K562 (cell line): ENCODE measurements around the gene CARD9. TPM values are rescaled to one million over a fixed set of nuclear protein-coding genes. Genes with fewer than 3 reads are reported as not detected.

Source experiments
- BCLAF1 ChIP-seq, 2 experiments: fragments of 450-650 bp in 1 of 2; IDR thresholded peaks; 2 replicates each; pipeline ENCODE4 v1.6.1; 2011 to 2017; ENCODE audit warnings: low read depth in 2 of 2, antibody characterized with exemption in 1 of 2, borderline replicate concordance in 1 of 2, low read length in 1 of 2, mild to moderate bottlenecking in 1 of 2, mixed read lengths in 1 of 2; ENCODE audit not compliant: control insufficient read depth in 1 of 2
- CXXC5 ChIP-seq: fragments of 250-450 bp; sonication (Bioruptor Pico); IDR thresholded peaks from 2 replicates; pipeline ENCODE4 v1.8.0; 2022; ENCODE audit warnings: inconsistent platforms, mild to moderate bottlenecking, moderate library complexity
- E2F5 ChIP-seq: sonication (generic); formaldehyde crosslinking; IDR thresholded peaks from 2 replicates; pipeline ENCODE4 v1.8.0; 2022; ENCODE audit warnings: mild to moderate bottlenecking, missing genetic modification reagents
- EGR1 ChIP-seq: fragments of 450-650 bp; conservative IDR thresholded peaks from 2 replicates; pipeline ENCODE4 v1.6.1; 2017; ENCODE audit warnings: mild to moderate bottlenecking
- ELK1 ChIP-seq: sonication (generic); formaldehyde crosslinking; IDR thresholded peaks from 2 replicates; pipeline ENCODE4 v1.8.1; 2022; ENCODE audit warnings: missing genetic modification reagents
- FOXK2 ChIP-seq, 2 experiments: fragments of 450-650 bp; IDR thresholded peaks in 1 of 2; conservative IDR thresholded peaks in 1 of 2; 2 replicates each; pipeline ENCODE4 v1.6.1; 2016; ENCODE audit warnings: low read depth in 2 of 2, mild to moderate bottlenecking in 1 of 2
- HCFC1 ChIP-seq: IDR thresholded peaks from 2 replicates; pipeline ENCODE4 v1.6.1; 2012; ENCODE audit warnings: low read depth, low read length, improper control_type of control experiment
- HMGN3 ChIP-seq: IDR thresholded peaks from 2 replicates; pipeline ENCODE4 v1.6.1; 2011; ENCODE audit warnings: borderline replicate concordance, low read depth, mild to moderate bottlenecking, mixed read lengths, low read length; ENCODE audit not compliant: insufficient read length; ENCODE audit errors: extremely low read depth
- RB1 ChIP-seq: fragments of 450-650 bp; IDR thresholded peaks from 2 replicates; pipeline ENCODE4 v1.6.1; 2017; ENCODE audit warnings: low read depth, mild to moderate bottlenecking
- SFPQ ChIP-seq: fragments of 200-400 bp; formaldehyde crosslinking; IDR thresholded peaks from 2 replicates; pipeline ENCODE4 v1.6.1; 2017; ENCODE audit warnings: mild to moderate bottlenecking, low read depth, low read length, moderate library complexity
- SREBF1 ChIP-seq: fragments of 150-350 bp; IDR thresholded peaks from 2 replicates; pipeline ENCODE4 v1.6.1; 2014; ENCODE audit warnings: antibody characterized with exemption, low read depth, low read length, borderline replicate concordance
- SRSF7 ChIP-seq: fragments of 200-400 bp; formaldehyde crosslinking; optimal IDR thresholded peaks from 2 replicates; pipeline ENCODE3; 2017; ENCODE audit warnings: mild to moderate bottlenecking, low read depth, low read length
- STAT5A ChIP-seq: IDR thresholded peaks from 2 replicates; pipeline ENCODE4 v1.6.1; 2012; ENCODE audit warnings: low read length, inconsistent platforms, borderline replicate concordance
- TAF1 ChIP-seq: IDR thresholded peaks from 2 replicates; pipeline ENCODE4 v1.6.1; 2011; ENCODE audit warnings: mild to moderate bottlenecking, low read length, moderate library complexity; ENCODE audit not compliant: insufficient read depth, control insufficient read depth, severe bottlenecking; ENCODE audit errors: extremely low read depth
- THRAP3 ChIP-seq: fragments of 450-650 bp; IDR thresholded peaks from 2 replicates; pipeline ENCODE4 v1.6.1; 2016; ENCODE audit warnings: mild to moderate bottlenecking, inconsistent platforms, borderline replicate concordance
- YY1 ChIP-seq, 3 experiments: IDR thresholded peaks; 2 replicates each; pipeline ENCODE4 v1.6.1; 2011; ENCODE audit warnings: low read length in 2 of 3, mild to moderate bottlenecking in 2 of 3, moderate library complexity in 2 of 3, borderline replicate concordance in 1 of 3, control low read depth in 1 of 3, low read depth in 1 of 3; ENCODE audit not compliant: insufficient read depth in 3 of 3, insufficient replicate concordance in 2 of 3, control insufficient read depth in 1 of 3, insufficient read length in 1 of 3; ENCODE audit errors: extremely low read depth in 1 of 3
- ZEB2 ChIP-seq: fragments of 450-650 bp; IDR thresholded peaks from 2 replicates; pipeline ENCODE4 v1.6.1; 2016
- ZNF263 ChIP-seq: sonication (generic); formaldehyde crosslinking; IDR thresholded peaks from 2 replicates; pipeline ENCODE4 v1.8.0; 2022; ENCODE audit warnings: mild to moderate bottlenecking, missing genetic modification reagents, borderline replicate concordance
- polyA plus RNA-seq, 8 experiments: library from polyadenylated mRNA; depleted of rRNA in 4 of 8; stranded (reverse) in 5 of 8; unstranded in 3 of 8; fragments of >200 nt; fragmentation: Nextera tagmentation in 2 of 8; fragmentation: Illumina TruSeq in 1 of 8; extraction: Ambion mirVana in 2 of 8; extraction: Trizol in 1 of 8; gene quantifications; 2 replicates each; pipeline versions ENCODE4 v1.2.1 to v1.2.3, GENCODE V29; 2011 to 2014; ENCODE audit warnings: inconsistent platforms in 1 of 8, missing spikeins in 1 of 8
- total RNA-seq, 7 experiments: library from RNA; depleted of rRNA in 6 of 7; stranded (reverse); fragments of >200 nt in 6 of 7; fragmentation: Illumina TruSeq in 2 of 7; extraction: Trizol in 2 of 7; gene quantifications; 2 replicates each; pipeline versions ENCODE4 v1.2.1 to v1.2.3, GENCODE V29; 2011 to 2021; ENCODE audit warnings: low replicate concordance in 1 of 7

CARD9 gene
- total and polyA plus RNA-seq, 9 of the 15 experiments (the other 6 are each of a cell fraction or from before 2014, with no cell fraction given), result 1.7 to 53.0 (median 9.7) TPM

GRCh38 chr9:136327304-136327974 is 46.0 kb downstream of the CARD9 start, which contains the start of gene GPSM1 (continued):
- TF ChIP-seq HMGN3 (peak; percentile 60), FOXK2 (conservative IDR thresholded peaks at IDR 0.05 in 1 of 2, IDR thresholded peaks at IDR 0.05 in 1 of 2; ENCODE audit: low read depth in 2 of 2) (no peak), ZEB2 (no peak), SREBF1 (no peak), RB1 (peak; percentile 90), E2F5 (CRISPR knock-in tag) (no peak), TAF1 (peak; percentile 20), ZNF263 (CRISPR knock-in tag) (peak; percentile 75; the same call in 1 of the 2 replicates), THRAP3 (no peak), STAT5A (no peak), CXXC5 (CRISPR knock-in tag) (peak; percentile 85), SFPQ (no peak), HCFC1 (peak; percentile 10; the same call in 1 of the 2 replicates), BCLAF1 (IDR thresholded peaks at IDR 0.05; ENCODE audit: borderline replicate concordance in 1 of 2, control insufficient read depth in 1 of 2, low read depth in 2 of 2, low read length in 1 of 2) (no peak), ELK1 (CRISPR knock-in tag) (no peak), YY1 (IDR thresholded peaks at IDR 0.05; ENCODE audit: borderline replicate concordance in 1 of 3, control insufficient read depth in 1 of 3, extremely low read depth in 1 of 3, insufficient read depth in 3 of 3, insufficient read length in 1 of 3, insufficient replicate concordance in 2 of 3, low read depth in 1 of 3, low read length in 2 of 3) (peak in 2 of 3 experiments; percentile 36 to 48), EGR1 (peak; percentile 46; the same call in 1 of the 2 replicates), SRSF7 (no peak)
